ENCODE measurements around the gene CLBA1.

CLBA1 gene

DNA sequence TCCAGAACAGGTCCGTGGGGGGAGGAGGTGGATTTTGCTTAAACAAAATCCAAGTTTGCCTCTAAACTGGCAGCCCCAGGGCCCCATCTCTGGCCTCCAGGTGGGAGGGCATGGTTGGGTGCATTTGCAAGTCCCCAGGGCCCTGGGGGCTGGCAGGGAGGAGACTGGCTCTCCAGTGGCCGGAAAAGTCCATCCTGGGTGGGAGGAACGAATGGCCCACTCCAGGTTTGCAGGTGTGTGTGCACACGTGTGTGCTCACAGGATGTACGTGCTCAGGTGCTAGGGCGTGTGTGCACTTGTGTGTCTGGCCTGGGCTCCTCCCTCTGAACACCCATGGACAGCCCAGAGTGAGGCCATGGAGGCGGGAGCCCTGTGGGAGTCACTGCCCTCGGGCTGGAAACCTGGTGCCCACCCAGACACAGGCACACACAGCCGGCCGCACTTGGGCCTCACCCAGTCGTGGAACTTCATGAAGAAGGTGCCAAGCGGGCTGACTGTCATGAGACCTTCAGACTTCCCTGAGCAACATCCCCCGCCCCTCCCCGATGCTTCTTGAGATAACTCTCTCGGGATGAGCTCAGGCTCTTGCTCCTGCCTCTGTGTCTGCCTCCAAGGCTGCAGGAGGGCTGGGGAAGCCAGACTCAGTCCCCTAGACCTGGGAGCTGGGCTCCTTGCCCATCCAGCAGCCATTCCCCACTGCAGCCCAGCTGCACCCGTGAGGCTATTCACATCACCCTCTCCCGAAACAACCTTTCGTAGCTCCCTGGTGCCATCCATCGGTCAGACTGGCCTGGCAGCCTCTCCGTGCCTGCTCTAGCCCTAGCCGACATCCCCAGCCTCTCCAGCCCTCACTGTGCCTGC lies 16.8 kb upstream of the CLBA1 start:
- DNase-seq: no peak

DNA sequence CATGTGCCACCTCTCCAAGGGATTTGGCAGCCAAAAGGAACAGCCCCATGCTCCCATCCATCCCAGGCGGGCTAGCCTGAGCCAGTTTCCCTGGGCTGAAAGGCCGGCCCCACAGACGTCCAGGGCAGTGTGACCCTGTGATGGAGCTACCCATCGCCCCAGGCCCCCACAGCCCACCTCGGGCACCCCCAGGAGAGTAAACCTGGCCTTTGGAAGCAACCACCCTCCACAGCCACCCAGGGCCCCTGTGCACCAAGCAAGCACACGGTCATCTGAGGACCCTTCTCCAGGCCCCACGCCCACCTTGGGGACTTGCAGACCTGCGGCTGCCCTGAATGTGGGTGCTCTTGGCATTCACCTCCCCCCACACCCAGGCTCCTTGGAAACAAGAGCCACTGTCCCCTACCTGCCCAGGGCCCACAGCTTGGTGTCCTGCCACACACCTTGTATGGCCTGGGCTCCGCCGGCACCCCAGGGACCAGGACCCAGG lies 15.8 kb upstream of the CLBA1 start:
- no peak for DNase-seq

DNA sequence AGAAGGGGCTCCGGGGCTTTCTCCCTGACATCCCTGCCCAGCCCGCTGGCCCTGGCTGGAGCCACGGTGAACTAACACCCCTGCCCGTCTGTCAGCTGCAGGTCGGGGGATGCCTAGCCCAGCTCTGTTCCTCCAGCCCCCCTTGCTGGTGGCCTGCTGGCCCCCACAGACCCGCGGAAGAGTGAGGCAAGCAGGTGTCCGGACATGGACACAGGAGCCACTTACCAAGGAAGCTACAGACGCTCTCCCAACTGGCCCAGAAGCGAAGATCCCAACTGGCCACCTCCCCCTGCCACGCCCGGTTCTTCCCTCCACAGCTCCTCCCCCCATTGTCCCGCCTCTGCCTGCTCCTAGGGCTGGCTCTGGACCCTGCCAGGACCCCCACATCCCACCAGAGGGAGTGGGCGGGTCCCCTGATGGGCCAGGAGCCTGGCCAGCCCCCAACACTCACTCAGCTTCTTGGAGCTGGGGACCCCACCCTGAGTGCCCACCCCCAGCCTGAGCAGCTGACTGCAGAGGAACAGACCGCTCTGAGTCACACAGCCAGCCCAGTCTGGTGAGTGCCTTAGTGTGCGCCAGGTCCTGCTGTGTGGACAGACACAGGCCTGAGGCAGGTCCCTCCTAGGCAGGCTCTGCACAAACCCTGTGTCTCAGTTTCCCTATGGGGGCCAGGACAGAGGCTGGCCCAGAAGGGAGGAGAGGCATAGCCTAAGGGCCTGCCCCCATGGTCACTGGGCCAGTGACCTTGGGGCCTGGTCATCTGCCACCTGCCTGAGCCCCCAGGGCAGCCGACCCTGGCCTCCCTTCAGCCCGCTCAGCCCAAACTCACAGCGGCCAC lies 15.1 kb upstream of the CLBA1 start:
- DNase-seq: no peak

DNA sequence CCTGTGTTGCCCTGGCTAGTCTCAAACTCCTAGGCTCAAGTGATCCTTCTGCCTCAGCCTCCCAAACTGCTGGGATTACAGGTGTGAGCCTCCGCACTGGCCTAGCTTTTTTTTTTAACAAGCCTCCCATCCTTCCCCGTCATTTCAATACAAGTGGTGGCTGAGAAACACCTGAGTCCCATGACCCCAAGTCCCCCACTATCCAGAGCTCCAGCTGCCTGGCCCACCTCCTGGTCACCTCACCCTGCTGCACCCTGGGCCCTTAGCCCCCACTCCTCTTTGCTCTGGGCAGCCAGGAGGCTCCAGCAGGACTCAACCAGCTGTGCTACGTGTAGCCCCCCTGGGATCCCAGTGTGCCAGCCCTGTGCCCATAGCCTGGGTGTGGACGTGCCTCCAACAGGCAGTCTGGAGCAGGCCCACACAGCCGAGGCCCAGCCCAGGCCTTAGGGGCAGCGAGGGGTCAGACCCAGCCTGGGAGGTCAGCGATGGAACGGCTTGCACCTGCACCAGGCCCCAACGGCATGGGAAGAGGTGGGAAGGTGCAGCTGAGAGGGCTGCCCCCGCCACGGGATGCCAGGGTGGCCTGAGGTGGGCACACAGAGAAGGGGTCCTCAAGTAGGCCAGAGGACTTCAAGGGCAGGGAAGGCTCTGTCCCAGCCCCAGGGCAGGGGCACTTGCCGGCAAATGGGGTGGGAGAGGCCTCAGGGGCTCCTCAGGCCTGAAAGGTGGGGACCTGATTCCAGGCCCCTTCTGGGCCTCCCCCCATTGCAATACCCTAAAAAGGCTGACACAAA lies 13.9 kb upstream of the CLBA1 start:
- DNase-seq: no peak

DNA sequence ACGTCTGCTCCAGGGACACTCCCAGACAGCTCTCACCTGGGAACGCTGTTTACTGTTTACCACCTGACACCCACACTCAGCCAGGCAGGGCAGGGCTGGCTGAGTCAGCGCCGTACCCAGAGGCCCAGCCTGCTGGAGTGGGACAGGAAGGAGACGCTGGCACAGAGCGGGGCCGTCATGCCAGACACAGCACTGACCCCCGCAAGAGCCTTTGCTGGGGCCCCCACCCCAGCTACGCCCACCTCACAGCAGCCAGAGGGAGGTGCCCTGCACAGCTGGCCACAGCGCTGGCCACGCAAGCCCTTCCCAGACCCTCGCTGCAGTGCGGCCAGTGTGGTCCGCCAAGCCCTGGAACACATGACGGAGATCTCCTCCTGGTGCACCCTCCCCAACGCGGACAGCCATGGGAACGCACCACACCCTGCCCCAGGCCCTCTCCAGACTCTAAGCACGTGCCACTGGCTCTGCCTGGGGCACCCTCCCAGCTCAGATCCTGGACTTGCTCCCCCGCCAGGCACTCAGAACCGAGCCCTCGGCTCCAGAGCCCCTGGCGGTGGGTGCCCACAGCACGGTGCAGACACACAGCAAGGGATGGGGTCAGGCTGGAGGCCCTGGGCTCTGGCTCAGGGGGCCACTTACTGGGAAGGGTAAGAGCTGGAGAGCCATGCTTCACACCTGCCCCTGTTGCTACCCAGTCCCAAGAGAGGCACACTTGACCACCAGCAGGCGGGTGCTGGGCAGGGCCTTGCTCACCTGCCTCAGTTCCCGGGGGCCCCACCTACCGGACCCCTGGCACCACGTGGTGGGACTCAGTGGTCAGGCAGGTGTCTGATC lies 13.1 kb upstream of the CLBA1 start:
- DNase-seq: no peak

DNA sequence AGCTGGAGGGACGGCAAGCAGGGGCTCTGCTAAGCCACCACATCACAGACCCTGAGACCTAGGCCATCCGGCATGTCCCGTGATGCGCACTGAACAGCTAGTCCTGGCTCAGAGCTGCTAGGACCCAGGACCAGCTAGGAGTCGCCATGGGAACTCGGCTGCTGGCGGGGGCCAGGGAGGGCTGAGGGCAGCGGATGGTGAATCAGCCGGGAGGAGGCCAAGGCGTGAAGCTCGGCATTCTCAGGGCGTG lies 12.5 kb upstream of the CLBA1 start:
- no peak for DNase-seq

DNA sequence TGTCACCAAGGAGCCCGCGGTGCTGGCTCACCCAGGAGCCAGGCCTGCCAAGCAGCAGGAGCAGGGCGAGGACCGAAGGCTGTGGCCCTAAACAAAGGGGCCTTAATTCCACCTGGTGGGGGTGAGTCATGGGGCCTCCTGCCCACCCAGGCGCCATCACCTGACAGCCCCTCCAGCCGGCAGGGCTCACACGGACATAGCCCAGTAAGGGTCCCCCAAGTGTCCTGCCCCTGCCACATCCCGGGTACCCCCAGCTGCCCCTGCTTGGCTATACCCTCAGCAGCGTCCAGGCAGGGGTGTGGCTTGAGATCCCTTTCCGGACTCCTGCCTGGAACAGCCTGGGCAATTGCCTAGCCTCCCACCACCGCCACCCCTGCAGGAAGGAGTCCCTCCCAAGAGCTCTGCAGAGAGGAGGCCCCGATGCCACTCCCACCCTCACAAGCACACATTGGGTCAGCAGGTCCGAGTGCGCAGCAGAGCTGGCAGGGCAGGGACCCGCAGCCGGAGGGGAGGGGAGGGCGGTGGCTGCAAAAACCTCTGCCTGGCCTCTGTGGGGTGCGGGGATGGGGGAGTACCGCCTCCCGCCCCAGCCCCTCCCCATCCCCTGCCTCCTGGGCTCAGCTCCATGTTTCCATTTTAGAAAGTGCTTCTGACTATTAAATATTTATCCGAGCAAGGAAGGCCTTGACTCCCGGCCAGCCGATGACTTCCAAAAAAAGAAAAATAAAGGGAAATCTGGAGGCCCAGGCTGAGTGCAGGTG lies 12.0 kb upstream of the CLBA1 start:
- no peak for DNase-seq

DNA sequence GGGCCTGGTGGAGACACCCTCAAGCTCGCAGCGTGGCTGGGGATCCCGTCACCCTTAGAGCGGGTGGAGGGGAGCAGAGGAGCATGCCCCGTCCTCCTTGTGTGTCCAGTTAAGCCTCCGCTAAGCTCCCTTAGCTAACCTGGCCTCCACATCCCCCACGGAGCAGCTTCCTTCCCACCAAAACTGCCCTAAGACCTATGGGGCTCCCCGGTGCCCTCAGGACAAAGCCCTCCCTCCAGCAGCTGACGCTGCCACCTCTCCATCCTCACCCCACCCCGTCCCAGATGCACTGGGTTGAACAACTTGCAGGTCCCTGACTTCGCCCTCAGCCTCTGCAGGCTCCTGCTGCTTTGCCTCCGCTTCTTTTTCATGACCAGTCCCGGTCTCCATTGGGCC lies 11.4 kb upstream of the CLBA1 start:
- DNase-seq: no peak

DNA sequence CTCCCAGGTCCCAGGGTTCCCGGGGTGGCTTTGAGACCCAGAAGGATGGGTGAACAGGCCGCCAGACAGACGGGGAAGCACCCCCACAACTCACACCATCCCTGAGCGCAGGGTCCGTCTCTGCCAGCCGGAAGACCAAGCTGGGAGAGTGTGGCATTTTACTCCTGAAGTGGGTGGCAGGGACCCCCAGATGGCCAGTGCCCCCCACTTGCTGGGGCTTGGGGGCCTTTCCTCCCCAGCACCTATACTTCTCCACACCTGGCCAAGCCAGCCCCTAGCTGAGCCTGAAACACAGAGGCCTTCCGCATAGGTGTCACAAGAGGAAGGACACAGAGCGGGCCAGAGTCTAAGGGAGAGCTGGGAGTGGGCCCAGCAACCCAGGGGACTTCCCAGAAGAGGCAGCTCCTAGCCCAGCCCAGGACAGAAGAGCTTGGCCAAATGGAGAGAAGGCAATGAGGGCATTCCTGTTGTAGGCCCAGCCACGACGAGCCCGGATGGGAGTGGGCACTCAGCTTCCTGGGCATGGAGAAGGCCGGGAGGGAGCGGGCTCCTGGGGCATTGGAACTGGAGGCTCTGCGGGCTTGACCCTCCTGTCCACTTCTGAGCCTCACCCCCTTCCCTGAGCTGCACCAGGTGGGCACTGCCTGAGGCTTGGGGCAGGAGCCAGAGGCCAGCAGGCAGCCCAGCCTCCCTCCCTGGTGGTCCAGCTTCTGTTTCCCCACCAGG lies 10.8 kb upstream of the CLBA1 start:
- DNase-seq: no peak

DNA sequence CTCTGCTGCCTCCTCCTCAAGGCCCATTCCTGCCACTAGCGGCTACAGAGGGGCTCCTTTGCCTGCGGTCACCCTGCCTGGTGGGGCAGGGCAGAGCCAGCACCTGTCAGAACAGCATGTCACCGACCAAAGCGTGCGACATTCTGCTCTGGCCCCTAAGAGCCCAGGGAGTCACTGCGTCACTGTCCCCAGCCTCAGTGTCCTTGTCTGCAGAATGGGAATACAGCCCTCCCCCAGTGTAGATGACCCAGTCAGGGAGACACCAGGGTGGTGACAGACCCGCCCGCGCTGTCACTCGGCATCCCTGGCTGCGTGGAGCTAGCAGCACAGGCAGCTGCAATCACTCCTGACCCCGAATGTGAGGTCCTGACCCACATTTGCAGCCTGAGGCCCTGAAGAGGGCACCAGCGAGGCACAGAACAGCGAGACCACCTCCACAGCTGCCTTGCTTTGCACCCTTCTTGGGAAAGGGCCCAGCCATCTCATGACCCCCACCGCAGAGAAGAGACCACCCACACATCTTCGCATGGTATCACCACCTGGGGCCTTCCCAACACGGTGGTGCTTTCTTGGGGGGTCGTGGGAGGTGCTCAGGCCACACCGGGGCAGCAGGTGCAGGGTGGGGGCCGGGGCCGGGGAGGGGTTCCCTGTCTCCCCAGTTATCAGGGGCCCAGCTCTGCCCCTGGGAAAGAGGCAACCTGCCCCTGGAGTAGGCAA lies 9.9 kb upstream of the CLBA1 start:
- DNase-seq: no peak

DNA sequence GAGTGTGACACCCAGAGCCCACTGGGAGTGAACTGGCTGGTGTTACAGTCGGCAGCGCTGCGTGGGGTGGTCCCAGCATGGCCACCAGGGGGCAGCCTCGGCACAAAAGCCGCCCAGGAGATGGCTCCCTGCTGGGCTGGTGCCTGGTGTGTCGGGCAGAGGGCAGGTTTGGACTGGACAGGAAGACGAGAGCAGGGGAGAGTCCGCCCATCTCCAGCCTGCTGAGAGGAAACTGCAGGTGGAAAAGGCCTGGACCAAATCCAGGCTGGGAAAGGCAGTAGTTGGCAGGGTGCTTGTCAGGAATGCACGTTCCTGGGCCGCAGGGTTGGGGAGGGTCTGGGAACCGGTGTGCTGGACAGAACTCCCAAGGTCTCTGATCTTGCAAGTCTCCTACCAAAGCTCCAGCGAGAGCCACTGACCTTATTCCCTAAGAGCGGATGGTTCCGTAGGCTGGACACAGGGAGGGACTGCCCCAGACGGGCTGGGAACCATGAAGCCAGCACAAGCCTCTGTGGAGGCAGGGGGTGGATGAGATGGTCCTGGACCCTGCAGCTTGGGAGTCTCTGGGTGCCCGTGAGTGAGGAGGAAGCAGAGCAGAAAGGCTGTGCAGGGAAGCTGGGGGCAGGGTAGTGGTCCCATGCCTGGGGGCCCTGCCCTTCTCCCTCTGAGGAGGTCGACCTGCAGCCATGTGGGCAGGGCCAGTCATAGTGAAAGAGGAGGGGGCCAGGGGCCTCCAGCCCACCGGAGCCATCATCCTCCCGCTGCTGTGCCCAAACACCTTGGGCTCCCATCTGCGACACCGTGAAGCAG lies 9.2 kb upstream of the CLBA1 start:
- no peak for DNase-seq

DNA sequence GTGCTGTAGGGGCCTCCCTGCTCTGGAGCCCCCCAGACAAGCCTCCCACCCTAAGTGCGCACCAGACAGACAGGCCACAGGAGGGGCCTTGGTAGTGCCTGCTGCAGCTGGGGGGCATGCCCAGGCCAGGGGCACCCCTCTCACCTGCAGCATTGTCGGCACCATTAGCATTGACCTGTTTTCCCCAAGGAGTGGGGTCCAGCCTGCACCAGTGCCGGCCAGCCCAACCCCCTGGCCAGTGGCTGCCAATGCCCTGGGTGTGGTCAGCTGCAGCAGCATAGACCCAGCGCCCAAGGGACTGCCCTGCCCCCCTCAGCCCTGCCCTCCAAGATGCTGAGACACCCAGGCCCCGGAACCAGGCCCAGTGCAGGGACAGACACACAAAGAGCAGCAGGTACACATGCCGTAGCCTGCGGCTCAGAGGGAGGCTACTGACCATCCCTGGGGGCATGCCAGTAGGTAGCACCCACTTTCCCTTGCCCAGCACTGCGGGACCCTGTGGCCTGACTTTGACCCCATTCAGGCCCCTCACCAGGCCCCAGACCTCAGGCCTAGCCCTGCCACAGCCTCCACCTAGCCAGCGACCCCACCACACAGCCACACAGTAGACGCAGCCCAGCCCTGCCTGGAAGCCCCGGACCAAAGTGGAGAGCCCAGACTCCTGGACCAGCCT lies 8.4 kb upstream of the CLBA1 start:
- DNase-seq: no peak

DNA sequence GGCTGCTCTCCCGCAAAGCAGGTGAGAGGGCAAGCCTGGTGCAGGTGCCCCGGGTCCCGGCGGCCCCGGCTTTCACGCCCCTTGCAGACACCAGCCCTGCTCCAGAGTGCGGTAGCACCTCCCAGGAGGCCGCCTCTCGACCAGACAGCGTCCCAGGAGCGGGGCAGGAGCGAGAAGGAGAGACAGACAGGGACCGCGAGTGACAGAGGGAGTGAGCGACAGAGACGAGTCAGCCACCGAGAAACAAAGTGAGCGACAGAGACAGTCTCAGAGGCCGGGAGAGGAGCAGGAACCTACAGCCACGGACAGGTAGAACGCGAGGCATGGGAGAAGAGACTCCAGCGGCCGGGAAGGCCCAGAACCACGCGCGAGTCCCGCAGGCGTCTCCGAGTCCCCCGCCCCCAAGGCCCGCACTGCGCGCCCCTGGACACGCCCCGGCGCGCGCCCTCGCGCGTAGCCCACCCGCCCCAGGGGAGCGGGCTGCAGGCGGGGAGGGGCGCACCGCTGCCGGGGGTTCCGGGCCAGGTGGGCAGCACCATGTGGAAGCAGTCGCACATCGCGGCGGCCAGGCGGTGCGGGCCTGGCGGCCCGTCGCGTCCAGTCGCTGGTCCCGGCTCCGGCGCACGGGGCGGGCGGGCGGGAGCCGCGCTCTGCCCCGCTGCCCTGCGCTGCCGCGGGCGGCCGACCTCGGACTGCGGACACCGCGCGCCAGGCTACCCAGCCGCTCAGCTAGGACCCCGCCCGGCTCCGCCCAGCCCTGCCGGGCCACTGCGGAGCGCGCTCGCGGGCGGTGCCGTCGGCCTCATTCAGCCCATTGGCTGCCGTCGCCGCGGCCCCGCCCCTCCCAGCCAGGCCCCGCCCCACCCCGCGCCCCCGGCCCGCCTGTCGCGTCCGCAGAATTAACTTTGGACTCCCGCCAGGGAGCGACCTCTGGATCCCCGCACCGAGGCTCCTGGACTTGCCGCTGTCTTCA lies 7.6 kb upstream of the CLBA1 start, which contains the start of gene AHNAK2:
Gene AHNAK2, minus strand, starts transcription at position 694 of the 973 bp plus-strand sequence. Its CDS starts 137 bp downstream, at position 557.
- DNase-seq: no peak

DNA sequence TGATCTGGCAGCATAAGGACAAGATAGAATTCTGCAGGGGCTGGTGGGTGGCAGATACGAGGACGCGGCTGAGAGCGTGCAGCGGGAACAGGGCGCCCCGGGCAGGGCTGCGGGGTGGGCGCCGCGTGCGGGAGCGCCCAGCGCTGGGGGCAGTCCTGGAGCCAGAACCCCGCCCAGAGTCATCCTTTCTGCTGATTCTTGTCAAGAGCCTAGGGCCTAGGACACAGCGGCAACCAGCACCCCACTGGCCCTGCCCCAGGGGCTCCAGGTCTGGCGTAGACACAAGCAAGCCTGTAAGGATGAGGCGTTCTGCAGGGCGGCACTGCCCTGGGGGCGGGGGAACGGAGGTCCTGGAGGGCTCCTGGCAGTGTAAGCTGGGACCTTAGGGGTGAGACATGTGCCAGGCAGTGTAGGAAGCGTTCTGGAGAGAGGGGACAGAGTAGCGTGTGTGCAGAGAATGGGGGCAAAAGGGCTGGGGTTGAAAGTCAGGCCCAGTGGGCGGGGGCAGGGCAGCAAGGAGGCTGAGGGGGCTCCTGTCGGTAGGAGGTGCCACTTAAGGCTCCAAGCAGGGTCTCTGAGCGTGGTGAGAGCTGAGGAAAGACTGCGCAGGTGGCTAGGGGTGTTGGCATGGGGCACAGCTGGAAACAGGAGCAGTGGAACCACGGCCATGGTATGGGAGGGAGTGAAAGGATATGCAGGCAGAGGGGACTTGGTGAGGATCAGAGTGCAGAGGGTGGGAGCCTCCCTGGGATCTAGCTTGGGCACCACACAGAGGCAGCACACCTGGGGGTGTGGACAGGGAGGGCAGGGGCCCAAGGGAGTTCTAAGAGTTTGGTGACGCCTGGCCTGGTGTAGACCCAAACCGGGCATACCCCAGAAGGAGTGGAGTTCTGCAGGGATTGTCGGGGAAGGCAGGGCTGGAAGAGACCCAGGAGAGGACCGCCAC lies 6.6 kb upstream of the CLBA1 start:
- no peak for DNase-seq

DNA sequence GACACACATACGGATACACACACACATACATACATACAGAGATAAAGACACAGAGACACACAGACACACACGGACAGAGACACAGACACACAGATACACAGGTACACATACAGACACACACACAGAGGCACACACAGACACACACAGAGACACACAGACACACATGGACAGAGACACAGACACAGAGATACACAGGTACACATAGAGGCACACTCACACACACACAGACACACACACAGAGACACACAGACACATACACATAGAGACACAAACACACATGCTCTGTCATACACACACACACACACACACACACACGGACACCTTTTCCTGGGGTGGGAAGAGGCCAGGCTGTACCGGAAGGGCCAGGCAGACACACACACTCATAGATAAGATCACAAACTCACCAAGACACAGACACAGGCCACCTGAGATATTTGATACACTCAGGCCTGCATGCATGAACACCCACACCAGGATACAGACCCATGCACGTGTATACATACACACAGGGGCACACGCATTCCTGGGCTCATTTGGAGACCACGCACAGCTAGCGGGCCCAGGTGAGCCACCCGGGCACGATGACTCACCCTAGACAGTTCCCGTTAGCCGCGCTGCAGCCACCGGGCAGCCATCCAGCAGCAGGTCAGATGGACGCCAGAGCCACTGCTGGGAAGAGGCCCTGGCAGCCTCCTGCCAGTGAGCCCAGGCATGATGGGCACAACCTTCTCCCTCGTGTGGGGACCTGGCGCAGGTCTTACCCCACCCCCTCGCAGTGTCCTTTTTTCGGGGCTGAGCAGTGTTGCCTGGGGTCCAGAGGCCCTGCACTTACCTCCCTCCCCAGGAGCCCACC lies 5.6 kb upstream of the CLBA1 start:
- DNase-seq: no peak

Measured in NCI-H2029 treated with DMSO at 0.1 percent for 48 hours (cell line).